ENCODE results near the gene METAP1.

DNA sequence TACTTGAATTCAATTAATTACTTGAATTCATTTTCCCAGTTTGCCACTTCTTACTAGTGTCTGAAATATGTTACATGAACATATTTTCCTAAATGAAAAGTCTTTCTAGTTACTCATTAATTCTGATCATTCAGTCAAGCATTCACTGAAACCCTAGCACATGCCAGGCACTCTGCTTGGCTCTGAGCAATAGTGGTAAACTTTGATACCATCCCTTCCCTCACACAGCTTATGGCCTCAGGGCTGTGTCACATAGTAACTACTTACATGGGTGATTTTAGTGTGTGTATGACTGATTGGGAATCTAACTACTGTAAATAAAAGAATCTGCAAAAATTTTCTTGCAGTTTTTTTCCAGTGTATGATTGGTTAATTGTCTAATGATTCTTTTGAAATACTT is 32.7 kb downstream of the METAP1 start:
- TF ChIP-seq RARB (CRISPR knock-in tag; IDR thresholded peaks at IDR 0.05) (no peak), ZFP3 (CRISPR knock-in tag; IDR thresholded peaks at IDR 0.05) (no peak), ARNTL (CRISPR knock-in tag; IDR thresholded peaks at IDR 0.05; ENCODE audit: borderline replicate concordance, low read depth) (no peak)

Data from SK-N-SH treated with all-trans-retinoic acid at 6 μM for 48 hours (cell line).